HG03159 (cell line): ENCODE data around the gene CNKSR3.

Source experiments
- ATAC-seq: cut with Tn5 transposase; IDR thresholded peaks from one replicate; pipeline ENCODE4 v1.9.1; 2021; ENCODE audit warnings: mild to moderate bottlenecking, moderate library complexity; ENCODE audit not compliant: unreplicated experiment

Gene CNKSR3

GRCh38 chr6:154428897-154429296 is 81.6 kb downstream of the CNKSR3 start:
- no peak for ATAC-seq

- ATAC-seq: no peak
Observed at GRCh38 chr6:154427446-154427845, 83.0 kb downstream of the CNKSR3 start.

GRCh38 chr6:154426997-154427396 is 83.5 kb downstream of the CNKSR3 start:
- no peak for ATAC-seq

- ATAC-seq: no peak
Observed at GRCh38 chr6:154425034-154425433, 85.5 kb downstream of the CNKSR3 start.

GRCh38 chr6:154414021-154414813 is 96.3 kb downstream of the CNKSR3 start:
- peak; percentile 77 for ATAC-seq

GRCh38 chr6:154412106-154412820 is 98.2 kb downstream of the CNKSR3 start:
- no peak for ATAC-seq

- ATAC-seq: no peak
Observed at GRCh38 chr6:154411076-154411475, 99.4 kb downstream of the CNKSR3 start.

- ATAC-seq: no peak
Observed at GRCh38 chr6:154410619-154411072, 99.8 kb downstream of the CNKSR3 start.

- no peak for ATAC-seq
Observed at GRCh38 chr6:154408891-154409500, 101.5 kb downstream of the CNKSR3 start.

- ATAC-seq: no peak
Observed at GRCh38 chr6:154407440-154407839, 103.0 kb downstream of the CNKSR3 start.

- ATAC-seq: no peak
Observed at GRCh38 chr6:154406869-154407268, 103.6 kb downstream of the CNKSR3 start.

GRCh38 chr6:154406301-154406700 is 104.2 kb downstream of the CNKSR3 start:
- ATAC-seq: no peak

GRCh38 chr6:154404791-154405400 is 105.6 kb downstream of the CNKSR3 start:
- ATAC-seq: no peak

- ATAC-seq: no peak
Observed at GRCh38 chr6:154403788-154404187, 106.7 kb downstream of the CNKSR3 start.

- no peak for ATAC-seq
Observed at GRCh38 chr6:154402081-154402780, 108.3 kb downstream of the CNKSR3 start.

- no peak for ATAC-seq
Observed at GRCh38 chr6:154399097-154399496, 111.4 kb downstream of the CNKSR3 start.

GRCh38 chr6:154397491-154398195 is 112.8 kb downstream of the CNKSR3 start:
- ATAC-seq: no peak

- no peak for ATAC-seq
Observed at GRCh38 chr6:154395878-154396277, 114.6 kb downstream of the CNKSR3 start.

GRCh38 chr6:154395316-154395715 is 115.2 kb downstream of the CNKSR3 start:
- no peak for ATAC-seq

GRCh38 chr6:154394571-154394970 is 115.9 kb downstream of the CNKSR3 start:
- no peak for ATAC-seq
